ENCODE measurements around the gene CHD9.

GRCh38 chr16:53064081-53064578, 9.3 kb downstream of the CHD9 start:
- no peak for TF ChIP-seq CTCF (IDR thresholded peaks at IDR 0.05 in 2 of 3, conservative IDR thresholded peaks at IDR 0.05 in 1 of 3; ENCODE audit: borderline replicate concordance in 1 of 3, insufficient read depth in 1 of 3, low read depth in 2 of 3, low read length in 2 of 3)
- TF ChIP-seq EZH2 (IDR thresholded peaks at IDR 0.05): no peak

All from HCT116 (cell line).